ENCODE data around the gene TALDO1.

The TALDO1 gene

DNA sequence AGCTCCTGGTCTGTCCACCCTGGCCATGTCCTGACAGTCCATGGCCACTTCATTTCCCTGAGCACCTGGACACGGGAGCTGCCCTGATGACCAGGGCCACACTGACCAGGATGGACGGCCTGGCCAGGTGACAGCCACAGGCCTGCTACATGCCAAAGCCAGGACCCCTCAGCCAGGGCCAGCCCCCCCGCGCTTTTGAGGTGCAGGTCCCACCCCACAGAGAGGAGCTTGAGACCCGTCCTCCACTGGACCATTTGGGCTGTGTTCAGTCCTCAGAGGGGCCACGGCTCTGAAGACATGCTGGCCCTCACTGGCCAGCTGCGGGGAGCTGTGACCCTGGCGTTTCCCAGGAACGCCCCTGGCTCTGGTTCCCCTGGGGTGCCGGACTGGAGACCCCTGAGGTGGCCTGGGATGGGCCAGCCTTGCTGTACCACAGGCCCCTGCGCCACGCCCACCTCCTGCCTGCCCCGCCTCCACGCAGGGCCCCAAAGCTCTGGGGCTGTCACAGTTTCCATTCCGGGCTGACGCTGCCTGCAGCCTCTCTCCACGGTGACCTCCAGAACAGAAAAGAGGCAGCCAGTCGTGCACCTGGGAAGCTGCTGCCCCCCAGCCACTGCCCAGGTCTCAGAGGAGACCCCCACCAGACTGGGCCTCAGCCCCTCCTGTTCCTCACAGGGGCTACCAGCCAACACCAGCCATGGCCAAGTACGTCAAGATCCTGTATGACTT is 23.1 kb upstream of the TALDO1 start:
- no peak for FAIRE-seq
- TF ChIP-seq, protein P1, sequence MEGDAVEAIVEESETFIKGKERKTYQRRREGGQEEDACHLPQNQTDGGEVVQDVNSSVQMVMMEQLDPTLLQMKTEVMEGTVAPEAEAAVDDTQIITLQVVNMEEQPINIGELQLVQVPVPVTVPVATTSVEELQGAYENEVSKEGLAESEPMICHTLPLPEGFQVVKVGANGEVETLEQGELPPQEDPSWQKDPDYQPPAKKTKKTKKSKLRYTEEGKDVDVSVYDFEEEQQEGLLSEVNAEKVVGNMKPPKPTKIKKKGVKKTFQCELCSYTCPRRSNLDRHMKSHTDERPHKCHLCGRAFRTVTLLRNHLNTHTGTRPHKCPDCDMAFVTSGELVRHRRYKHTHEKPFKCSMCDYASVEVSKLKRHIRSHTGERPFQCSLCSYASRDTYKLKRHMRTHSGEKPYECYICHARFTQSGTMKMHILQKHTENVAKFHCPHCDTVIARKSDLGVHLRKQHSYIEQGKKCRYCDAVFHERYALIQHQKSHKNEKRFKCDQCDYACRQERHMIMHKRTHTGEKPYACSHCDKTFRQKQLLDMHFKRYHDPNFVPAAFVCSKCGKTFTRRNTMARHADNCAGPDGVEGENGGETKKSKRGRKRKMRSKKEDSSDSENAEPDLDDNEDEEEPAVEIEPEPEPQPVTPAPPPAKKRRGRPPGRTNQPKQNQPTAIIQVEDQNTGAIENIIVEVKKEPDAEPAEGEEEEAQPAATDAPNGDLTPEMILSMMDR (IDR thresholded peaks at IDR 0.05; ENCODE audit: insufficient read depth, missing control alignments): no peak
- DNase-seq (ENCODE audit: insufficient read length, low spot score): no peak

- TF ChIP-seq, protein P1 (IDR thresholded peaks at IDR 0.05; ENCODE audit: insufficient read depth, missing control alignments): no peak
- no peak for FAIRE-seq
- no peak for DNase-seq (ENCODE audit: insufficient read length, low spot score)
Measured at GRCh38 chr11:724778-725386, 22.4 kb upstream of the TALDO1 start.

- FAIRE-seq (no peak), DNase-seq (ENCODE audit: insufficient read length, low spot score) (no peak)
Measured at GRCh38 chr11:725624-726202, 21.6 kb upstream of the TALDO1 start.

DNA sequence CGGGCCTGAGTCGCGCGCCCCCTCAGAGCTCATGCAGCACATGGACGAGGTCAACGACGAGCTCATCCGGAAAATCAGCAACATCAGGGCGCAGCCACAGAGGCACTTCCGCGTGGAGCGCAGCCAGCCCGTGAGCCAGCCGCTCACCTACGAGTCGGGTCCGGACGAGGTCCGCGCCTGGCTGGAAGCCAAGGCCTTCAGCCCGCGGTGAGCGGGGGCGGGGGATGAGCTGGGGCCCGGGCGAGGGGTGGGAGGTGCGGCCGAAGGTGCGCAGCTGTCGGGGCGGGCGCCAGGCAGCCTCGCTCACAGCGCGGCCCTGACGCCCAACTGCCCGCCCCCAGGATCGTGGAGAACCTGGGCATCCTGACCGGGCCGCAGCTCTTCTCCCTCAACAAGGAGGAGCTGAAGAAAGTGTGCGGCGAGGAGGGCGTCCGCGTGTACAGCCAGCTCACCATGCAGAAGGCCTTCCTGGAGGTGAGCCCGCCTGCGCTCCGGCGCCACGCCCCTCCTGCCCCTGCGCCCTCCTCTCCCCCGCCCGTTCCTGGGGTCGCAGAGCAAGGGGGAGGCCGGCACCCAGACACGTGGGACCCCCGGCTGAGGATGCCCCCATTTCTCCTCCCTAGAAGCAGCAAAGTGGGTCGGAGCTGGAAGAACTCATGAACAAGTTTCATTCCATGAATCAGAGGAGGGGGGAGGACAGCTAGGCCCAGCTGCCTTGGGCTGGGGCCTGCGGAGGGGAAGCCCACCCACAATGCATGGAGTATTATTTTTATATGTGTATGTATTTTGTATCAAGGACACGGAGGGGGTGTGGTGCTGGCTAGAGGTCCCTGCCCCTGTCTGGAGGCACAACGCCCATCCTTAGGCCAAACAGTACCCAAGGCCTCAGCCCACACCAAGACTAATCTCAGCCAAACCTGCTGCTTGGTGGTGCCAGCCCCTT is 20.7 kb upstream of the TALDO1 start:
- no peak for FAIRE-seq
- TF ChIP-seq, protein P1 (IDR thresholded peaks at IDR 0.05; ENCODE audit: insufficient read depth, missing control alignments): no peak
- DNase-seq (ENCODE audit: insufficient read length, low spot score): no peak

More at GRCh38 chr11:725624-726202, 21.6 kb upstream of the TALDO1 start:
- TF ChIP-seq, protein P1 (IDR thresholded peaks at IDR 0.05; ENCODE audit: insufficient read depth, missing control alignments): no peak

- no peak for DNase-seq (ENCODE audit: insufficient read length, low spot score)
- FAIRE-seq: no peak
- TF ChIP-seq, protein P1 (IDR thresholded peaks at IDR 0.05; ENCODE audit: insufficient read depth, missing control alignments): no peak
Measured at GRCh38 chr11:727281-727701, 20.0 kb upstream of the TALDO1 start.

DNA sequence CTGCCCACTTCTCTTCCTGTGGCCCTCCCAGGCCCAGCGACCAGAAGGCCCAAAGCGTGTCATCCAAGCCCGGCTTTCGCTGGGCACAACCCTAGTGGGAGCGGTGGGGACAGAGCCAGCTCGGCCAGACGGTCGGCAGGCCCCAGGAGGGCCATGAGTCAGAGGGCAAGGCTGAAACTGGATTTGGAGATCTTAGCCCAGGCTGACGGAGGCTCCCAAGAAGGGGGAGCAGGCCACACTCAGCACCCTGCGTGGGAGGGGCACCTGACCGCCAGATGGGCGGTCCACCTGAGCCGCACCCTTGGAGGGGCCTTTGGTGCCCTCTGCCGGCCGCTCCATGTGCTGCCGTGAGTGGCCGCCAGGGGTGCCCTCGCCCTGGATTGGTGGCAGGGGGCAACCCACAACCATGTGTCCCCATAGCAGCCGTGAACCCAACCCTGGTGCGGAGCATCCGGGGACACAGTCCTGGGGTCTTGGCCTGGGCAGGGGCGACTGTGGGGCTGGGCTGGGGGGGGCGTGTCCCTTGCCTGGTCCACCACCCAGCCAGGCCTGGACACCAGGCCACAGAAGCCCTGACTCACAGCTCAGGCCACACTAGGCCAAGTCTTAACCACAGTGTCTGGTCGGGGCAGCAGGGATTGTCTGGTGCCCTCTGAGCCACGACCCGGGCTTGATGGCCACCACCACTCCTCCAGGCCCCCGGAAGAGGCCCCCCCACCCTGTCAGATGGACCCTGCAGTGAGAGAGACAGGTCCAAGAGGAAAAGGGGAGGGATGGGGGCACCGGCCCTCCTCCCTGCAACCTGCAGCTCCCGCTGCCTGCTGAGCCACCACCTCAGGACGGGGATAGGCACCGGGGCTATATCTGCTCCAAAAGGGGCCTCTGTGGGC is 19.2 kb upstream of the TALDO1 start:
- DNase-seq (ENCODE audit: insufficient read length, low spot score) (peak; percentile 88), FAIRE-seq (no peak)
- TF ChIP-seq, protein P1 (IDR thresholded peaks at IDR 0.05; ENCODE audit: insufficient read depth, missing control alignments): peak; percentile 95

Data from D721Med (cell line).